ENCODE results near the gene TUBA3D.
"Not testable (repeated sequence)": the region's sequence is repeated elsewhere in the genome, so short reads cannot be mapped to it uniquely, and the experiment has no call there.

TUBA3D gene

DNA sequence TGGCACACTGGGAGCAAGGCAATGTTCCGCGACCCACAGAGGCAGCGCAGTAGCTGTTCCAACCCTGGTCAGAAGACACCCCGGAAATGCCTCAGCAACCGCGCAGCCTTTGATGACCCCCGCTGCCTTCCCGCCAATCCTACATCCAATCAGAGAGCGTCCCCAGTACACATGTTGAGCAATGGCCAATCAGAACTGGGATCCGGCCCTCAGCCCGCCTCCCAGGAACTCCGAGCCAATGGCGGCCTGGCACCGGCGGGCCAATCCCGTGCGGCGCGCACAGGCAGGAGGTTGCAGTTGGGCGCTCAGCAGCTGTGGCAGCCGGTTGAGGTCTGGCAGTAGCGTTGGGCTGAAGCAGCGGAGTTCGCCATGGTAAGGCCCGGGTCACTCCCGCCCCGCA is at the start of gene TUBA3D:
Gene TUBA3D, plus strand, starts transcription at position 289 of the 400 bp plus-strand sequence. Its CDS starts 81 bp downstream, at position 370.
- DNase-seq, result no peak

DNA sequence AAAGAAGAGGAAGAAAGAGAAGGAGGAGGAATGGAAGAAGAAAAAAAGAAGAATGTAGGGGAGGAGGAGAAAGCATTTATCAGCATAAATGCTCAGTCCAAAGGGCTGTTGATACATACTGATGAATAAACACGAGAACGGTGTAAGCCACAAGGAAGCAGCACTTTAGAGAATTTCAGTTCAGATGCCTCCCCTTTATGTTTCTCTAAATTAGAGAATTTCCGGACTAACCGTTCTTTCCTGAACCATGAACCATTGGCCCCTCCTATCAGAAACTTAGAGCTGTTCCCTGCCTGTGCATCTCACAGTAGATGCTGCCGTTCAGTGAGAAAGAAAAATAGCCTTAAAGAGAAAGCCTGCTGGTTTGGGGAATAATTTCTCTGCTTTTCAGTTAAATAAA is 49.2 kb upstream of the TUBA3D start:
- no peak for DNase-seq

DNA sequence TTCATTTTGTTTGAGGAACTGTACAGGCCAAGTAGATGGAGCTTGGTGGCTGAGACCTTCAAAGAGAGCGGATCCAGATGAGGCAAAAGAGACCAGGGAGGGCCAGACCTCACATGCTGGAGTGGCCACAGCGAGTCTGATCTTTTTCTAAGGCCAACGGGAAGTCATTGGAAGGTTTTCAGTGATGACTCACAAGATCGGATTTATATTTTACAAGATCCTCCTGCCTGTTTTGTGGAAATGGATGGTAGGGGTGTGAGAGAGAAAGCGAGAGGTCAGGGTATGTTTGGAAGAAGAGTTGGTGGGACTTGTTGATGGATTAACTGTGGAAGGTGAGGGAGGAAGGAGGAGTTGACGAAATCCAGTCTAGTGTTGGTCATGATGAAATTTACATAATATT is 44.6 kb upstream of the TUBA3D start:
- DNase-seq, result no peak

DNA sequence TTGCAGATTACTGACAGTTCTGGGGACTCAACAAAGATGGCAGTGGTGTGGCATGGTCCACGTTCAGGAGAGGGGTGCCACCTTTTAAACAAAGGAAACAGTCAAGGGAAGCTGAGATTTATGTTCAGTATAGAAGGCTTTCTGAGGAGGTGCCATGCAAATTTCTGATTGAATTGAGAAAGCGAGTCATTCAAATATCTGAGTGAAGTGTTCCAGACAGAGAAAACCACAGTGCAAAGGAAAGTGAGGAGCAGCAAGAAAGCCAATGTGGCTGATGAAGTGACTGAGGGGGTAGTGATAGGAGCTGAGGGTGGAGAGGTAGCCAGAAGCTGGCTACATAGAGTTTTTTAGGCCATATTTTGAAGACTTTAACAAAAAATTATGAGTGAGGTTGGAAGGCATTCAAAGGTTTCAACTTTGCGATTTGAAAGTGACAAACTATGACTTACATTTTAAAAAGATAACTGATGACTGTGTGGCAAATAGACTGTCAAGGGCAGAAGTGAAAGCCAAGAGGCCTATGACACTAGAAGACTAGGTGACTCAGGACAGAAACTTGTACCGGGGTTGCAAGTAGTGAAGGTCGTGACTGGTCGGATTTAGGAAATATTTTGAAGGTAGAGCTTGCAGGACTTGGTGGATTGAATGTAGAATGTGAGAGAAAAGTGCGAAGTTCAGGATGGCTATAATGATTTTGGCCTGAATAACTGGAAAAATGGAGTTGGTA is 35.0 kb upstream of the TUBA3D start:
- DNase-seq, result not testable (repeated sequence)

GRCh38 chr2:131444736-131445514 is 31.0 kb upstream of the TUBA3D start:
- not testable (repeated sequence) for DNase-seq

- not testable (repeated sequence) for DNase-seq
Observed at GRCh38 chr2:131445515-131445797, 30.5 kb upstream of the TUBA3D start.

DNA sequence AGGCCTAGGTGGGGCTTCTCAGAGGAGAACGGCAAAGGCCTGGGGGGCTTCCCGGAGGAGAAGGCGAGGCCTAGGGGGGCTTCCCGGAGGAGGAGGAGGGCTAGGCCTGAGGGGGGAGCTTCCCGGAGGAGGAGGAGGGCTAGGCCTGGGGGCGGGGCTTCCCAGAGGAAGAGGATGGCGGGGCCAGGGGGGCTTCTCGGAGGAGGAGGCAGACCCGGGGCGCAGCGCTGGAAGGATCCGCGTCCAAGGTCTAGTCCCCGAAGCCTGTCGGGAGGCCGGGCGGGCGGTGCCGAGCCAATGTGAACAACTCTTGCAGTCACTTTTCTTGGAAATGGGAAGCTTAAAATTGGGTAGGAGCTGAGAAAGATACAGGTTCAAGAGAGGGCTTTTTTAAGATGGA is 30.0 kb upstream of the TUBA3D start:
- DNase-seq, result no peak

GRCh38 chr2:131447981-131448380 is 27.9 kb upstream of the TUBA3D start:
- not testable (repeated sequence) for DNase-seq

- not testable (repeated sequence) for DNase-seq
Observed at GRCh38 chr2:131451265-131451949, 24.5 kb upstream of the TUBA3D start.

DNA sequence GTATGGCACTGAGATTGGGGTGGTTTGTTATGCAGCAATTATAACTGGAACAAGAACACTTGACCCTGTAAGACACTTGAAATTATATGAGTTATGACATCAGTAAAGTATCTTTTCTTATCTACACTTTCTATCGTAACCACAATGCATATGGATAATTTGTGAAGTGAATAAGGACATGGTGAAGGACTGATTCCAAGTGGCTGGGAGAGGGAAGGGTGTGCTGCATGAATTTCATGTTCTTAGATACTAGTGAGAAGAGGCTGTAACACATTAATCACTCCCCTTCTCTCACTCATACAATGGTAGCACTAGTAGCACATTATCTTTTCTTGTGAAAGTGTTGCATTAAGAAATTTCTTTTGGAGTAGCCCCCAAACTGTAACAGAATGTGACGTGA is 21.0 kb upstream of the TUBA3D start:
- not testable (repeated sequence) for DNase-seq

DNA sequence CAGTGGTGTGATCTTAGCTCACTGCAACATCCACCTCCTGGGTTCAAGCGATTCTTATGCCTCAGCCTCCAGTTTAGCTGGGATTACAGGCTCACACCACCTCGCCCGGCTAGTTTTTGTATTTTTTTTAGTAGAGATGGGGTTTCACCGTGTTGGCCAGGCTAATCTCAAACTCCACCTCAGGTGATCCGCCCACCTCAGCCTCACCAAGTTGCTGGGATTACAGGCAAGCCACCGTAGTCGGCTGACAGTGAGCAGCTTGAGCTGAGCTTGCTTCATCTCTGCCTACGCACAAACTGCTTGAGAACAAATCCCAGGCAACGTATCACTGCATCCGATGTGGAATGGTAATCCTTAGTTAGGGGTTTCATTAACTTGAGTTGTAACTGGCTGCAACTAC is 8.2 kb upstream of the TUBA3D start:
- DNase-seq, result not testable (repeated sequence)

GRCh38 chr2:131470944-131471343 is 5.0 kb upstream of the TUBA3D start:
- DNase-seq, result not testable (repeated sequence)

DNA sequence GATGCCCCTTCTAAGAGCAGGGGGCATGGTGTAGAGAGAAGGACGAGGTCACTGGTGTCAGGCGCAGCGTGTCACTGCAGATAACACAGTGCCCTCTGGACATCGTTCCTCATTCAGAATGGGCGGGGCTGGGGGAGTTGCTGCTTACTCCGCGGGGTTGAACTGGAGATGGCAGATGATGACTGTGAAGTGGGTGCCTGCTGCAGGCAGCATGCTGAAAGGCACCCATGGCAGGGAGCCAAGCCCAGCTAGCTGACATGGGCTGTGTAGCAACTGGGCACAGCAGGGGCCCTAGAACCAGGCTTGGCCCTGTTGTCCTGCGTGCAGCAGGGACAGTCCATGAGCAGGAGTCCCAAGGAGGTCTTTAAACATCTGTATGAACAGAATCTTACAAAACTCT is 4.3 kb upstream of the TUBA3D start:
- not testable (repeated sequence) for DNase-seq

DNA sequence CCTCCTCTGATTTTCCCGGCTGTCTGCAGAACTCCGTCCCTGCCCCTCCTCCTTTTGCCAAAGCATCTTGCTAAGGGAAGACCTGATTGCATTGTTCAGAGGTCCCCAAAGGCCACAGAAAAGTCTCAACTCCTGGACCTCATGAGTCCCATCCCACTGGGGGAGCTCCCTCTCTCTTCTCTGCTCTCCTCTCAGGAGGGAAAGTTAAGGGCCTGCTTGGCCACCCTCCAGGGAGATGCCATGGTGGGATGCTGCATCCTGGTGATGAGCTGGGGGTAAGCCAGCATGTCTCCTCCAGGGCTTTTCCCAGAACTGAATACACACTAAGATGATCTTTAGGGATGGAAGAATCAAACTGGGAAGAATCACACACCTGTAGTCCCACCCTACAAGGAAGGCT is 2.7 kb upstream of the TUBA3D start:
- DNase-seq, result not testable (repeated sequence)

- not testable (repeated sequence) for DNase-seq
Observed at GRCh38 chr2:131476363-131476762, 444 bp downstream of the TUBA3D start.

DNA sequence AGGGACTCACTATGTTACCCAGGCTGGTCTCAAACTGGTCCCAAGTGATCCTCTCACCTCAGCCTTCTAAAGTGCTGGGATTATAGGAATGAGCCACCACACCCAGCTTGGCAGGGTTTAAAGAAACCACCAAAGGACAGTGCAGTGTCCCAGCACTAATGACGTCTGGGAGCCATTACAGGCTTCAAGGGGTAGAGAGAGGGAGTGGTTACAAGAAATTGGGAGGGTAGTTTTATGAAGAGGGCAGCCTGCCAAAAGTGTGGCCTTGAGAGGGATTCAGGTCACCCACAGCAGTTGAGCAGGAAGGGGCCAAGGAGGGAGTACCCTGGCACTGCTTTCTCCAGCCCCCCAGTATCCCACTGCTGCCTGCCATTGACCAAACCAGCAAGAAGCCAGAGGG is 1.3 kb downstream of the TUBA3D start:
- DNase-seq, result not testable (repeated sequence)

DNA sequence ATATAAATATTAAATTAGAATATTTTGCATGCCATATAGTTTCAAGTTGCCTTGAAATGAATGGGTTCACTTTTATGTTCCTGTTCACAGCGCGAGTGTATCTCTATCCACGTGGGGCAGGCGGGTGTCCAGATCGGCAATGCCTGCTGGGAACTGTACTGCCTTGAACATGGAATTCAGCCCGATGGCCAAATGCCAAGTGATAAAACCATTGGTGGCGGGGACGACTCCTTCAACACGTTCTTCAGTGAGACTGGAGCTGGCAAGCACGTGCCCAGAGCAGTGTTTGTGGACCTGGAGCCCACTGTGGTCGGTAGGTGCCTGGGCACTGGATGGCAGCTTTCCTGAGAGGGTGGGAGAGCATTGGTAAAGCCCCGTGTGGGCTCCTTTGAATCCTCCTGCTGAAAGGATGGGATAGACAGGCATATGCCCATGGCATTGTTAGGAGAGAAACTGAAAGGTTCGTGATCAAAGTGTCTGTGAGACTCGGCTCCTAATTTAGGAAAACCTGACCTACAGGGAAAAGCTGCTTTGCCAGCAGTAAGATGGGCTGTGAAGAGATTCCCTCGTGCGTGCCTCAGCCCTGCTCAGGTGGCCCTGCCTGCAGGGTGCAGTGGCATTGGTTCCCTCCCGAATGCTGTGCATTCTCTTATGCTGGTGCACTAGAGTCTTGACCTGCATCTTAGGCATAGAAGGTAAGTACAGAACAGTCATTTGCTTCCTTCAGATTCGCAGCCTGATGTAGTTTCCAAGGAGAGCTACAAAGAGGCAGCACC is 2.3 kb downstream of the TUBA3D start:
- DNase-seq, result not testable (repeated sequence)

DNA sequence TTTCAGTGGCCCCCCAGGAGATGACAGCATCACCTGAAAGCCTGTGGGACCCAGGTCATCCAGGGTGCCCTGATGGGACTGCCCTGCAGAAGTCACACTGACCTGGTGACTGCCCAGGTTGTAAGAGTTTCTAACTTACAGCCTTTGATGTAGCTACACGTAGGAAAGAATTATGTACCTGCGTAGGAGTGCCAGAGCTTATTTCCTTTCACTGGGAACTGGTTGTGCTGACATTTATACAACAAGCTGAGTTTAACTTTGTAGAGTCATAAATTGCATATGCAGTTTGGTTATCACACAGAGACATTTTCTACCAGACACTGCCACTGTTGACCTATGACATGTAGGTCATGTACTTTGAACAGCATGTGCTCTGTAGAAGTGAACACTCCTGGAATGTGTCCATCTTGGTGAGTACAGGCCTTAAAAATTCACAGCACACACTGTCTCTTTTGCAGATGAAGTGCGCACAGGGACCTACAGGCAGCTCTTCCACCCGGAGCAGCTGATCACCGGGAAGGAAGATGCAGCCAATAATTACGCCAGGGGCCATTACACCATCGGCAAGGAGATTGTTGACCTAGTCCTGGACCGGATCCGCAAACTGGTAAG is 3.0 kb downstream of the TUBA3D start:
- DNase-seq, result not testable (repeated sequence)

- DNase-seq, result not testable (repeated sequence)
Observed at GRCh38 chr2:131480351-131480750, 4.4 kb downstream of the TUBA3D start.

DNA sequence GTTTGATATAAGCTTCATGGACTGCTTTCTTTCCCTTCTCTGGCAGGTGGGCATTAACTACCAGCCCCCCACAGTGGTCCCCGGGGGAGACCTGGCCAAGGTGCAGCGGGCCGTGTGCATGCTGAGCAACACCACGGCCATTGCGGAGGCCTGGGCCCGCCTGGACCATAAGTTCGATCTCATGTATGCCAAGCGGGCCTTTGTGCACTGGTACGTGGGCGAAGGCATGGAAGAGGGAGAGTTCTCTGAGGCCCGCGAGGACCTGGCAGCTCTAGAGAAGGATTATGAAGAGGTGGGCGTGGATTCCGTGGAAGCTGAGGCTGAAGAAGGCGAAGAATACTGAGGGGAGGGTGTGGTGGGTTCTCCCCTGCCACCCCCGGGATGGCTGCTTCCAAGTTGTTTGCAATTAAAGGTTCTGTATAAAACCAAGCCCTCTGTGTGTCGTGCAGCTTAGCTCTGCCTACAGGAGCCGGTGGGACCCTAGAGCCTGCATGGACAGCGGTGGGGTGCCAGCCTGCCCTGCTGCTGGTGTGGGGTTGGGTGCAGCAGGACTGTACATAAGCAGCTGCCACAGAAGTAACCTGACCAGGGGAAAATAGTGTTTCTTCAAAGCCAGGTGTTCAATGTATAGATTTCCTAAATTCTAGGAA is 6.7 kb downstream of the TUBA3D start:
- not testable (repeated sequence) for DNase-seq

DNA sequence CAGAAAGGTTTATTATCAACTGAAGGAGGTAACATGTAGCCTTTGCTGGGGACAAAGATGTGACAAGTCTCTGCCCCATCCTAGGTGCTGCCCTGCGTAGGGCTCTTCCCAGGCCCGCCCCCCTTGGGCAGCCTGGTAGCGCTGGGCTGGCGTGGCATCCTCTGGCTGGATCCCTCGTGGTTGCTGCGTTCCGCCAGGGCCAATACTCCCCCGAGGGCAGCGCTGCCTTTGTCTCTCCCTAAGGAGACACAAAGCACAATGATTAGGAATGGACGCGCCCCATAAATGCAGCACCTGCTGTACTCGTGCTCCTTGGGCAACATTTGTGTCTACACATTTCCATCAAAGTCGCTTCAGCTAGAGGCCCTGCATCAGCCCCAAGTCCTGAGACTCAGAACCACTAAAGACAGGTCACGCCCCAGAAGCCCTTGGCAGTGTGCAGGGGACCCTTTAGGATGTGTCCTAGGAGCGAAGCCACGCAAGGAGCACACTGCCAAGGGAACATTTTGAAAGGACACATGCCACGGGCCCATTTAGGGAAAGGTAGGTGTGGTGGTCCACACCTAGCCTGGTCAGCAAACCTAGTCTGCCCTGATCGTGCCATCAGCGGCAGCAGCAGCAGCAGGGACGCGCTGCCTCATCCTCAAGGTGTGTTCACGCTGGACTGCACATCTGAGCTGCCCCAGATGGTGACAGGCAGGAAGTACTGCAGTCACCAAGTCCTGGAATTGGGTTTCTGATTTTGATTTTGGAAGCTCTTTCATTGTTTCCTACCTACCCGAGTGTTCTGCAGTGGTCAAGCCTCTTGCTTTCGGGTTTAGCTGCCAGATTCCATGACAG is 8.3 kb downstream of the TUBA3D start:
- DNase-seq, result not testable (repeated sequence)

Data from bone marrow (tissue), 2 donors.